ENCODE results near the gene WDFY4. TPM values are rescaled to one million over a fixed set of nuclear protein-coding genes. Genes with fewer than 3 reads are reported as not detected.

The WDFY4 gene
- total RNA-seq, 4 donors from 2014 or later, result 4.1 to 27.9 (median 9.0) TPM

- no peak for TF ChIP-seq CTCF (IDR thresholded peaks at IDR 0.05; ENCODE audit: low read depth)
These were observed 106.7 kb downstream of the WDFY4 start for GRCh38 chr10:48791267-48791928.

GRCh38 chr10:48792121-48792520, 107.4 kb downstream of the WDFY4 start:
- TF ChIP-seq CTCF (IDR thresholded peaks at IDR 0.05; ENCODE audit: low read depth), result no peak

GRCh38 chr10:48792687-48793096, 108.0 kb downstream of the WDFY4 start:
- TF ChIP-seq CTCF (IDR thresholded peaks at IDR 0.05; ENCODE audit: low read depth), result no peak

GRCh38 chr10:48794074-48794473, 109.4 kb downstream of the WDFY4 start:
- TF ChIP-seq CTCF (IDR thresholded peaks at IDR 0.05; ENCODE audit: low read depth), result no peak

GRCh38 chr10:48796713-48797245, 112.1 kb downstream of the WDFY4 start:
- TF ChIP-seq CTCF (IDR thresholded peaks at IDR 0.05; ENCODE audit: low read depth), result no peak

- no peak for TF ChIP-seq CTCF (IDR thresholded peaks at IDR 0.05; ENCODE audit: low read depth)
These were observed 113.2 kb downstream of the WDFY4 start for GRCh38 chr10:48797830-48798229.

- TF ChIP-seq CTCF (IDR thresholded peaks at IDR 0.05; ENCODE audit: low read depth), result no peak
These were observed 114.0 kb downstream of the WDFY4 start for GRCh38 chr10:48798481-48799254.
